HS-27A (cell line): ENCODE measurements around the gene ACOX3.
"Not testable (repeated sequence)": the region's sequence is repeated elsewhere in the genome, so short reads cannot be mapped to it uniquely, and the experiment has no call there.

Experiments used
- DNase-seq: peaks from one replicate; pipeline ENCODE4 v3.0.0-alpha.2; 2012; ENCODE audit warnings: low read depth, missing footprints

Gene ACOX3

GRCh38 chr4:8386731-8387130, 53.8 kb downstream of the ACOX3 start:
- DNase-seq, result no peak

DNA sequence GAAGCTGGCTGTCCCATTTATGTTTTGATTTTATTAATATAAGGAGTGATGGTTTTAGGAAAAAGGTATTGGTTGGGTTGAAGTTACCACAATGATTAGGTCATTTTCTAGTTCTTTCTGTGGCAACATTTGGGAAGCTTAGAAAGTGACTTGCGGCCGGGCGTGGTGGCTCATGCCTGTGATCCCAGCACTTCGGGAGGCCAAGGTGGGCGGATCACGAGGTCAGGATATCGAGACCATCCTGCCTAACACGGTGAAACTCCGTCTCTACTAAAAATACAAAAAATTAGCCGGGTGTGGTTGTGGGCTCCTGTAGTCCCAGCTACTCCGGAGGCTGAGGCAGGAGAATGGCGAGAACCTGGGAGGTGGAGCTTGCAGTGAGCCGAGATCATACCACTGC, 54.4 kb downstream of the ACOX3 start:
- not testable (repeated sequence) for DNase-seq

- no peak for DNase-seq
Observed at GRCh38 chr4:8385611-8386010, 54.9 kb downstream of the ACOX3 start.

DNA sequence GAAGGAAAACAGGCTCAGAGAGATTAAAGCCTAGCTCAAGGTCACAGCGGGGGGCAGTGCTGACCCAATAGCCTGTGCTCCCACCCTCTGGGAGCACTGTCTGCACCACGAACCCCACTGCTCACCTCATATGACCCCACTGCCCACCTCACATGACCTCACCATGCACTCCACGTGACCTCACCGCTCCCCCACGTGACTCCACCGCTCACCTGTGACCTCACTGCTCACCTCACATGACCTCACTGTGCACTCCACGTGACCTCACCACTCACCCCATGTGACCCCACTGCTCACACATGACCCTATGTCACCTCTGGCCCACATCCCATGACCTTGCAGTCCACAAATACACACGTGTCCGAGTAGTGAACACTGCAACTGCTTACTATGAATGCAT, 55.4 kb downstream of the ACOX3 start:
- no peak for DNase-seq

DNA sequence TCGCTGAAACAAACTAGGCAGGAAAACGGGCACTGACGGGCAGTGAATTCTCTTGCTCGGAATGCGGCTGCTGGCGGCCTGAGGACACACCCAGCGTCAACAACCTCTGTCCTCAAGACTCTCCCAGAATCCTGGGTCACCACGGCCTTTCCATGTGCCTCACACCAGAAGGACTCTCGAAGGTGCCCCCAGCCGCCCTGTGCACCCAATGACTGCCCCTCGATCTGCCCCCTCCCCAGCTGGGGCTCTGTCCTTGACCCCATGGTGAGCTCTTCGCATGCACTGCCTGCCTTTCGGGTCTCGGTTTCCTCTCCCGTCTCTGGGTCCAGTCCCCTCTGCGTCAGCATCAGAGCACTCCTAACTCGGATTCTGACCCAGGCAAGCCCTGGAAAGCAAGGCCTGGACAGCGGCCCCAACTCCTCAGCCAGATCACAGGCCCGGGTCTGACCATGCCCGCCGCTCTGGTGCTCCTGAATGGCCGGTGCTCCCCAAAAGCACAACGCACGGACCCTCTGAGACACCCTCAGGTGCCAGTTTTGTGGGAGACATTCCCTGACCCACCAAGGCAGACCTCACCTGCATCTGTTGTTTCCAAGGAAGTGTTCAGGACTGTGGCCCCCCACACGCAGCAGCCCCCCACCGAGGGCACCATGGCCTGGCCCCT, 56.0 kb downstream of the ACOX3 start:
- no peak for DNase-seq

DNA sequence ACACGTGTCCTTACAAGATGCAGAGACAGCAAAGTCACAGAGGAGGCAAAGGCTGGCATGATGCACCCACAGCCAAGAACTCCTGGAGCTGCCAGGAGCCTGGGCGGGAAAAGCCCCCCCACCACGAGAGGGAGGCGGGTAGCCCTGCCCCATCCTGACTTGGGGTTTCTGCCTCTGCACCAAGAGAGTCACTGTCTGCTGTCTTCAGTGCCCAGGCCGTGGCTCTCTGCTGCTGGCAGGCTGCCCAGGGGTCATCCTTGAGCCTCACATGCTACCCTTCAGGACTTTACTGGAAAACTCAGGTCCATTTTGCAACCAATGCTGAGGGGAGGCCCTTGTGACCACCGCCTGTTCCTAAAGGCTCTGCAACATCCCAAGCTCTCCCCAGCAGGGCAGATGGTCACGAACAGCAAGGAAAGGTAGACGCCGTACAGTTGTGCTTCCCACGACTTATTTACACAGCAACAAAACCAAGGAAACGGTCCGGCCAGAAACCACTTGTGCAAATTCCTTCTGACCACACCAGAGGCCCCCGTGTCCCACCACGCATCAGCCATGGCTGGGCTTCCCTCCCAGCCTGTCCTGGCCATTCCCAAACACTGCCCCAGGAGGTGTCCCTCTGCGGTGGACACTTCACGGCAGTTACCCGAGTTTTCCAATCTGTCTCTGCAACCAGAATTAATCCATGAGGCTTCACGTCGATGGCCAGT, 56.9 kb downstream of the ACOX3 start:
- DNase-seq, result no peak

DNA sequence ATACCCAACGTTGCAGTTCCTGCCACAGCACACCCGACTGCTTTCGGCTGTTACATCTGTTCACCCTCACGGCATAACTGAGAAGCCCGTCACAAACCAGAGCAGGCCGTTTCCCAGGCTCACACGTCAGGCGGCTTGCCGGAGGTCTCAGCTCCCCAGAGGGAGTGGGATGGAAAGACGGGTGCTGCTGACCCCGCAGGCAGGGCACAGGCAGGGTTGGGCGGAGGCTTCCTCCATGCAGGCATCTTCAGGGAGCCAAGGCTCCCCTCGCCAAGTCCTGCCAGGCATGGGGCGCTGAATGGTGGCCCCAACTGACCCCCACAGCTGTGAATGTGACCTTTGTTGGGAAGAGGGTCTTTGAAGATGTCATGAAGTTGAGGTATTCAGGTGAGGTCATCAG, 57.5 kb downstream of the ACOX3 start:
- no peak for DNase-seq

DNA sequence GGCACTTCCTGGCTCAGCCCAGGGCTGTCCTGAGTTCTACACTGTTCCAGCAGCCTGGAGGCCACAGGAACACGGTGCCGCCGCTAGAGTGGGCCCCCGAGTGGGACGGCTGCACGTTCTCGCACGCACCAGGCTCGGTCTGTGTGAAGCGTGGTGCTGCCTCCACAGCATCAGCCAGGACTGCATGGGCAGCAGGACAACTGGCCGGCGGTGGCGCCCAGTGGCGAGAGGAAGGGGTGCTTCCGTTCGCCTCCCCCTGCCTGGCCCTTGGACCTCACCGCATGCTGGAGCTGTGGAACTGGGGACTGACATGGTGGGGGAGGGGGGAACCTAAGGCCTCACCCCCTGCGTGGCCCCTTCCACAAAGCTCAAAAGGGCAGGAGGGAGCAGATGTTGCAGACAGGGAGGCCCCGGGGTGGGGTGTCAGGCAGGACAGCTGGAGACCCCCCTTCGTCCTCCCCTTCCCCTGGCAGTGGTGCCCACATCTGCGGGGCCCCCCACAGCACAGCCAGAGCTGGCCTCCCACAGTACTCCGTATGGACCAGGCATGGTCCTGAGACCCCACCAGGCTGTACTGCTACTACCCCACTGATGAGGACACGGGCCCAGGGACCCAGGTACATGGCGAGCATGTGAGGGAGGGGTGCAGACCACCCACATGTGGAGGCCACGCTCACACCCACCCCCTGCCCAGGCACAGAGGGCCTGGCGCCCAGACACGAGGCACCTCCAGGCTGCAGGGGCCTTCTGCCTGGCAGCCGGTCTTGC, 58.5 kb downstream of the ACOX3 start:
- no peak for DNase-seq

GRCh38 chr4:8380511-8381415, 59.8 kb downstream of the ACOX3 start:
- DNase-seq, result no peak

DNA sequence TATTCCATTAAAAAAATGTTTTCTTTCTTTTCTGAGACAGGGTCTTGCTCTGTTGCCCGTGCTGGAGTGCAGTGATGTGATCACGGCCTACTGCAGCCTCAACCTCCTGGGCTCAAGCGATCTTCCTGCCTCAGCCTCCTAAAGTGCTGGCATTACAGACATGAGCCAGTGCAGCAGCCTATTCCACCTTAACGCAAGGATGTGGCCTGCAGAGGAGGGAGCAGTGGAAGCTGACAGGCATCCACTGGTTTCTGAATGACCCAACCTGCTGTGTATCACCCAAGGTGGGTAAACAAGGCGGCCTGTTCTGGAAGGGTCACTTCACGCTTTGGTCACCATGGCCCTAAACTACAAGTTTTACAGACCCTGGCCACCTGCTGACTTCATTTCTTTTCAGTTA, 60.8 kb downstream of the ACOX3 start:
- DNase-seq, result no peak

- DNase-seq, result no peak
Observed at GRCh38 chr4:8379281-8379680, 61.2 kb downstream of the ACOX3 start.

- no peak for DNase-seq
Observed at GRCh38 chr4:8378776-8379175, 61.7 kb downstream of the ACOX3 start.

DNA sequence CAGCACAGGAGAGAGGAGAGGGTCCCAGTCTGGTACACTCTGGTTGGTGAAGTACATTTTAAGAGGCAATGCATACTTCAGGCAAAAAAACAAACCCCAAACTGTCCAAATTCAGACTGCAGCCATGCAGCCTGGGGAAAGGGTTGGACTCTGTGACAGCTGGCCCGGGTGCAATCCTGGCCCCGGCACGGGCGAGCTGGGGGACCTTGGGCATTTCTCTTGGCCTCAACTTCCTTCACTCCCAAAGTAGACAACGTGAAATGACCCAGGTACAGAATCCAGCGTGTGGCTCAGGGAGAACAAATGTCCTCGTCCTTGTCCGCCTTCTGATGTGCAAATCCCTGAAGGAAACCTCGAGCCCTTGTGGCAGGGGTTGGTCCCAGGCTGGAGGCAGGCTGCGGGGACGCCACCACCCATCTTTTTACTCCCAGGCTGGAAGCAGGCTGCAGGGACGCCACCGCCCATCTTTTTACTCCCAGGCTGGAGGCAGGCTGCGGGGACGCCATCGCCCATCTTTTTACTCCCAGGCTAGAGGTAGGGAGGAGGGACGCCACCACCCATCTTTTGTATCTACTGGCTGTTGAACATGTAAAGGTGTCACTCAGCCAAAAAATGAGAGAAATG, 62.3 kb downstream of the ACOX3 start:
- no peak for DNase-seq

DNA sequence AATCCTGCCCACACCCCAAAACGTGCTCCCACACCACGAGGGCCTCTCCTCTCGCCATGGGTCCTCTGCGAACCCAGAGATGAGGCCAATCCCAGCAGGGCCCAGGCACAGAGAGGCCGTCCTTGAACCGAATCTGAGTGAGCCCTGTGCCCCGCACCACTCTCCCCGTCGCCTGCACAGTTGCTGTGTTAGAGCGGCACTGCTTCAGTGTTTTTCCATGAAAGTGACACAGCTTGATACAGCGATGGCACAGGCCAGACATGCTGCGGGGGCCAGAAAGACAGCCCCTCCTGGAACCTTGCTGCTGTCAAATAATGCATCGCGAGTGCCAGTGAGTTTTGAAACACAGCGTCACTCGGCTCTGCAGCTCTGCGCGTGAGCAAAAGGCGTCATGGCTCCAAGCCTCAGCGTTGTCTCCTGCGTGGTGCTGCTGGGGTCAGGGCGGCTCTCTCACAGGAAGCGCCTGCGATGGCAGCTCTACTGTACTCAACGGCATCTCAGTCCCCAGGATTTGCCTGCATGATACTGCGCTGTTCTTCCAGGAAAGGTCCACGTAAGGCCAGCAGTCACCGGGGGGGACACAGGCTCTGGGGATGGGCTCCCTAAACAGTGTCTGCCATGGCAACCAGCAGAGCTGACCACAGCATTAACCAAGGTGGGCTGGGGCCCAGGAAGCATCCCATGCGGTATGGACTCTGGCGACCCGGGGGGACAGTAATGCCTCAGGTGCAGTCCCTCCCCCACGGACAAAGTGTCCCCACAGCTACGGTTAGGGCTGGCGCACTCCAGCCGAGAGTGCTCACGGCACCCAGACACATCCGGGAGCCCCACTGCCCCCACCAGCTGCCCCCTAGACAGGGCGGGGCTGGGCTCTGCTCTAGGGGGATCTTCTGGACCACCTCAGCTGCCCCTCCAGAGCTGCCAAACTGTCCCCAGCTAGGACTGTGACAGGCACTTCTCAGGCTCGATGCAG, 63.1 kb downstream of the ACOX3 start:
- no peak for DNase-seq

DNA sequence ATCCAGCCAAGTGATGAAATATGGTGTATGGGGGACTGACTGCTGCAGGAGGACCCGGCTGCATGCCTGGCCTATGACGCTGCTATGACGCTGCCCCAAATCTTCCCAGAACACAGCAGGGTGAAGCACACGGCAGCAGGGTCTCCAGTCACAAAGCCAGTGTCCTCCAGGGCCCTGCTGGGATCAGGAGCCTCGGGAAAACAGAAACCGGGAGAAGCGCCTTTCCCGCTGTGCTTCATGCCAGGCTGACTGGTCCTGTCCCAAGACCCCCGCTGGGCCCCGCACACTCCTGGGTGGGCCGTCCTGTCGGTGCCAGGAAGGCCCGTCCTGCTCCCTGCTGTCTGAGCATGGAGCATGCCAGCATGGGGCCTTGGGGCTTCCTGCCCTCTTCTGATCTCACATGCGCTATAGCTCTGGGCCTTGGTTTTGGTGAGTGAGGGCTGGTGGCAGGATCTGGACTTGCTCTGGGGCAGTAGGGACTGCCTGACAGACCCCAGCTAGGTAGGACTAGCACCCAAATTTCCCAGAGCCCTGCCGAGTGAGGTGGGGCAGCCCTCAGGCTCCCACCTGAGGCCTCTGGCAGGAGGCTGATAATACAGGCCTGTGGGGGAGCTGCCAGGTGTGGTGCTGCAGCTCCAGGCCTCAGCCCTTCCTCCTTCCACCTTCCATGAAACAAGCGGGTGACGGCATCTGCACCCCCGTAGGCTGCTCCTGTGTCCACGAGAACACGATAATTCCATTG, 64.0 kb downstream of the ACOX3 start:
- no peak for DNase-seq

- no peak for DNase-seq
Observed at GRCh38 chr4:8374851-8375649, 65.5 kb downstream of the ACOX3 start.

DNA sequence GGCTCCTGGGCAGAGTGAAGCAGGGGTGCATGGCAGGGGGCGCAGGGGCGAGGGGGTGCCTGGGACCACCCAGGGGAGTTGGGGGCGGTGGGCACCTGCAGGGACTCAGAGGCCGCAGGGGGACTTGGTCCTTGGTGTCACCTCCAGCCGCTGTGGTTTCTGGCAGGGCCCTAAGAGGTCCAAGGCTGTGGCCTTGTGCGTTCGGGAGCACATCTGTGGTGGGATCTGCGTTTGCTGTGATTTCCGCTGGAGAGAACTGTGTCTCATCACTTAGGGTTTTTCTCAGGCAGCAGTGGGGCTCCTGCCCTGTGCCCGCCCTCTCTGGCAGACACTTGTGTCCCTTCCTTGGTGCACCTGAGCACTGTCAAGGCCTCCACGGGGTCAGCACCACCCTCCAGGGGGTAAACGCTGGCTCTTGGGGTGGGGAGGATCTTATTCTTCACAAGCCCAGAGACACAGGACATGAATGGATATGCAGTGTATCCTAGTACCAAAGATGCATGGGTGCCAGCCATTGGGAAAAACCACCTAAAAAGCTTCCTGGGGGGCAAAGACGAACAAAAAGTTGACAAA, 66.5 kb downstream of the ACOX3 start:
- no peak for DNase-seq

DNA sequence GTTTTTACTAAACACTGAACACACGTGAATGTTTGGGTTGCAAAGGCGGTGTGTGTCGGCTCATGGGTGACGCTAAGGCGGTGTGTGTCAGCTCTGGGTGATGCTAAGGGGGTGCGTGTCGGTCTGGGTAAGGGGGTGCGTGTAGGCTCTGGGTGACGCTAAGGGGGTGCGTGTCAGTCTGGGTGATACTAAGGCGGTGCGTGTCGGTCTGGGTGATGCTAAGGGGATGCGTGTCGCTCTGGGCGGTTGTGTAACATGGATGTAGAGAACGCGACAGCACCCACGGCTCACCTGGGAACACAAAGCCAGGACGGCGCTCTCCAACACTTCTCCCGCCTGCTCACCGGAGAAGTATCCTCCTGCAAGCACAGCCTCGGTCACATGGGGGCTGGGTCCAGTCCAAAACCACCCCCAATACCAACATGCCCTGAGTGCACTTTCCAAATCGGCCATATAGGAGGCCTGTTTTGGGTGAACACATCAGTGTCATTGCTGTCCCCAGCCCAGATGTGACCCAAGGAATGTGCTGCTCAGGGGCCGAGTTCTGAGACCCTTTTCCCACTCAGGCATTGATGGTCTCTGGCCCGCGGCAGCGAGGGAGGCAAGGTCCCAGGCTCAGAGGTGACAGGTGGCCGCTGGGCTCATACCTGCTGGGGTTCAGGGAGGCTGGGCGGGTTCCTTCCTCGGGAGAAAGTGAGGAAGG, 67.1 kb downstream of the ACOX3 start:
- DNase-seq, result no peak
